B cell (primary cell): ENCODE results near the gene FRMD4A. TPM values are rescaled to one million over a fixed set of nuclear protein-coding genes. Genes with fewer than 3 reads are reported as not detected.

Source experiments
- ATAC-seq: fragments of 200-7000 bp; cut with Tn5 transposase; one replicate; pipeline ENCODE4 v1.10.0; 2021; ENCODE audit warnings: low read depth, mild to moderate bottlenecking, moderate number of reproducible peaks, moderate library complexity
- CTCF ChIA-PET: fragments of 350-600 bp; sonication (Branson Sonifier 250); formaldehyde crosslinking; loops from one replicate; lab custom pipeline; 2021; ENCODE audit warnings: antibody characterized with exemption, inconsistent platforms; lab: Charles Lee
- POLR2A ChIA-PET: fragments of 350-600 bp; sonication (Branson Sonifier 250); formaldehyde crosslinking; loops from one replicate; lab custom pipeline; 2021; ENCODE audit warnings: antibody characterized with exemption; lab: Charles Lee
- DNase-seq: peaks from one replicate; pipeline ENCODE4 v3.0.0; 2013
- H2AFZ ChIP-seq: 2 replicates; pipeline ENCODE4 v1.6.1; 2012; ENCODE audit warnings: mild to moderate bottlenecking, low read depth, low read length; ENCODE audit not compliant: insufficient read depth, poor library complexity, severe bottlenecking
- H3K27ac ChIP-seq, 2 donors: 1 replicate in 1 of 2; 2 replicates in 1 of 2; pipeline ENCODE4 v1.5.1; 2012 to 2013; ENCODE audit warnings: low read length in 2 of 2, mild to moderate bottlenecking in 2 of 2, moderate library complexity in 1 of 2
- H3K27me3 ChIP-seq, 4 experiments: fragments of 200-600 bp in 1 of 4; sonication (generic) in 1 of 4; replicated peaks in 1 of 4; 1 replicate in 2 of 4; 2 replicates in 2 of 4; pipeline versions ENCODE4 v1.6.1 to v1.7.0; 2013 to 2016; ENCODE audit warnings: low read length in 3 of 4, mild to moderate bottlenecking in 2 of 4, mixed read lengths in 1 of 4, moderate library complexity in 1 of 4; ENCODE audit not compliant: insufficient read depth in 4 of 4, control insufficient read depth in 3 of 4; ENCODE audit errors: control extremely low read depth in 1 of 4
- H3K36me3 ChIP-seq, 2 experiments: replicated peaks in 1 of 2; 1 replicate in 1 of 2; 2 replicates in 1 of 2; pipeline versions ENCODE4 v1.6.1 to v1.7.1; 2013; ENCODE audit warnings: low read length in 1 of 2; ENCODE audit not compliant: insufficient read depth in 2 of 2, control insufficient read depth in 1 of 2; ENCODE audit errors: control extremely low read depth in 1 of 2, extremely low read depth in 1 of 2
- H3K4me1 ChIP-seq, 2 donors: fragments of 200-600 bp in 1 of 2; sonication (generic) in 1 of 2; 1 replicate in 1 of 2; 2 replicates in 1 of 2; pipeline versions ENCODE4 v1.5.1 to v1.6.1; 2013 to 2017; ENCODE audit warnings: low read length in 2 of 2; ENCODE audit not compliant: control insufficient read depth in 2 of 2, insufficient read depth in 2 of 2
- H3K4me2 ChIP-seq: replicated peaks from 2 replicates; pipeline ENCODE3; 2012; ENCODE audit warnings: mild to moderate bottlenecking, low read depth, low read length; ENCODE audit not compliant: poor library complexity, severe bottlenecking
- H3K4me3 ChIP-seq, 5 experiments: fragments of 200-600 bp in 1 of 5; sonication (generic) in 1 of 5; 1 replicate in 3 of 5; 2 replicates in 2 of 5; pipeline versions ENCODE4 v1.5.1 to v1.7.0; 2011 to 2016; ENCODE audit warnings: low read length in 4 of 5, mild to moderate bottlenecking in 4 of 5, low read depth in 2 of 5, control low read depth in 1 of 5, moderate library complexity in 1 of 5; ENCODE audit not compliant: insufficient read depth in 1 of 5; ENCODE audit errors: control extremely low read depth in 1 of 5, extremely low read depth in 1 of 5
- H3K79me2 ChIP-seq: fragments of 200-600 bp; sonication (generic); one replicate; pipeline ENCODE4 v1.6.0; 2016; ENCODE audit warnings: low read length; ENCODE audit not compliant: control insufficient read depth, insufficient read depth
- H3K9ac ChIP-seq: fragments of 200-600 bp; sonication (generic); 2 replicates; pipeline ENCODE4 v1.6.1; 2017; ENCODE audit warnings: mild to moderate bottlenecking, low read length, moderate library complexity
- H3K9me3 ChIP-seq, 3 donors: one replicate each; pipeline versions ENCODE4 v1.6.1 to v1.7.1; 2013; ENCODE audit warnings: low read length in 2 of 3; ENCODE audit not compliant: control insufficient read depth in 2 of 3, insufficient read depth in 1 of 3; ENCODE audit errors: control extremely low read depth in 1 of 3
- H4K20me1 ChIP-seq: 2 replicates; pipeline ENCODE4 v1.6.0; 2012; ENCODE audit warnings: mild to moderate bottlenecking, low read length; ENCODE audit not compliant: insufficient read depth, control insufficient read depth, poor library complexity, severe bottlenecking
- H3K27ac Mint-ChIP-seq: one replicate; pipeline ENCODE4 v1.8.0; 2021; ENCODE audit warnings: mixed read lengths
- H3K27me3 Mint-ChIP-seq: one replicate; pipeline ENCODE4 v1.8.0; 2021; ENCODE audit warnings: mixed read lengths
- H3K4me1 Mint-ChIP-seq: one replicate; pipeline ENCODE4 v1.8.0; 2021; ENCODE audit warnings: mixed read lengths
- H3K4me3 Mint-ChIP-seq: one replicate; pipeline ENCODE4 v1.8.0; 2021; ENCODE audit warnings: mixed read lengths
- H3K9me3 Mint-ChIP-seq: one replicate; pipeline ENCODE4 v1.8.0; 2022; ENCODE audit warnings: mixed read lengths; ENCODE audit not compliant: insufficient read depth
- CTCF ChIP-seq: fragments of 200-600 bp; IDR thresholded peaks from one replicate; pipeline ENCODE4 v1.8.0; 2022; ENCODE audit warnings: antibody characterized with exemption, mild to moderate bottlenecking
- EZH2 ChIP-seq: IDR thresholded peaks from 2 replicates; pipeline ENCODE4 v1.6.1; 2012; ENCODE audit warnings: borderline replicate concordance, low read depth, mild to moderate bottlenecking, moderate library complexity, low read length; ENCODE audit not compliant: insufficient read depth, poor library complexity, severe bottlenecking
- WGBS: methylation state at CpG from one replicate; pipeline ENCODE4 v1.1.5; 2013; ENCODE audit warnings: missing lambda C conversion rate; ENCODE audit not compliant: insufficient coverage; 5-methylcytosine and 5-hydroxymethylcytosine counted together
- intact Hi-C: fragments of 100-400 bp; cut with micrococcal nuclease; formaldehyde crosslinking; loops from one replicate; pipeline ENCODE4 v1.10.0; 2022
- polyA plus RNA-seq: library from polyadenylated mRNA; depleted of rRNA; stranded (reverse); fragments of >200 nt; gene quantifications from 2 replicates; pipeline ENCODE4 v1.2.3, GENCODE V29; 2012
- total RNA-seq, 2 donors: library from RNA; stranded (reverse); fragments of 120-200 nt in 1 of 2; gene quantifications; 1 replicate in 1 of 2; 2 replicates in 1 of 2; pipeline versions ENCODE4 v1.2.3 to v1.2.4, GENCODE V29; 2013 to 2022

The FRMD4A gene
- total and polyA plus RNA-seq, 2 donors (not counting 1 experiment from before 2014, with no cell fraction given), result 0.76 to 3.4 TPM

- no peak overlapping the region for H3K27ac Mint-ChIP-seq
- ATAC-seq (no peak), DNase-seq (no peak)
- H3K27me3 Mint-ChIP-seq, result peaks cover 53% of the 10 kb centered on the region
- H3K4me1 ChIP-seq, result peaks cover 3 to 8% of the 10 kb centered on the region in 2 donors
- WGBS, result 95% methylated on average over 5 of the region's 6 CpGs
- no peak overlapping the region for H3K27ac ChIP-seq
- no peak overlapping the region for H3K9ac ChIP-seq
- H3K36me3 ChIP-seq, result no peaks in the 10 kb centered on the region
- no peak overlapping the region for H3K4me3 ChIP-seq
- H3K79me2 ChIP-seq, result no peaks in the 10 kb centered on the region
- no peak overlapping the region for H2AFZ ChIP-seq
- H4K20me1 ChIP-seq, result no peaks in the 10 kb centered on the region
- peaks cover 3% of the 10 kb centered on the region for H3K4me1 Mint-ChIP-seq
- CTCF ChIA-PET, result interaction anchor here (0.5 to 7.4 kb wide), 7 partner anchors 12 to 818 kb away, joined by 3 to 83 read pairs (median 4); no protein-coding TSS in a partner anchor
- H3K9me3 Mint-ChIP-seq, result no peaks in the 10 kb centered on the region
- TF ChIP-seq EZH2, result no peak
- no peak for TF ChIP-seq CTCF
- intact Hi-C loops, result loop anchor here (5.0 kb wide), 1 partner anchor 912 kb away; no protein-coding TSS in a partner anchor
- no peaks in the 10 kb centered on the region for H3K9me3 ChIP-seq
- no peak overlapping the region for H3K4me2 ChIP-seq
- peaks cover 0 to 6% (median 5%) of the 10 kb centered on the region in 4 experiments for H3K27me3 ChIP-seq
- POLR2A ChIA-PET, result no interaction called here
- H3K4me3 Mint-ChIP-seq, result no peak overlapping the region
These were observed 135.3 kb downstream of the FRMD4A start for GRCh38 chr10:14195433-14195832.

- Mint-ChIP-seq H3K4me1 (peaks cover 3% of the 10 kb centered on the region), H3K27me3 (peaks cover 45% of the 10 kb centered on the region), H3K27ac (no peak overlapping the region), H3K4me3 (no peak overlapping the region), H3K9me3 (no peaks in the 10 kb centered on the region)
- no peak overlapping the region for H3K4me2 ChIP-seq
- ChIA-PET POLR2A (no interaction called here), CTCF (interaction anchor here (1.2 kb wide), 1 partner anchor 8 kb away, joined by 3 read pairs; no protein-coding TSS in a partner anchor)
- H3K9me3 ChIP-seq, result no peaks in the 10 kb centered on the region
- no peak overlapping the region for H3K27ac ChIP-seq
- no peaks in the 10 kb centered on the region for H3K79me2 ChIP-seq
- TF ChIP-seq EZH2, result no peak
- intact Hi-C loops, result no loop called here
- ATAC-seq (no peak), DNase-seq (no peak)
- H3K4me1 ChIP-seq, result peaks cover 3 to 8% of the 10 kb centered on the region in 2 donors
- H3K4me3 ChIP-seq, result no peak overlapping the region
- WGBS, result no CpG with 5 or more reads among the region's 2 CpGs
- no peaks in the 10 kb centered on the region for H4K20me1 ChIP-seq
- H3K36me3 ChIP-seq, result no peaks in the 10 kb centered on the region
- peaks cover 0 to 6% (median 5%) of the 10 kb centered on the region in 4 experiments for H3K27me3 ChIP-seq
- no peak overlapping the region for H2AFZ ChIP-seq
- H3K9ac ChIP-seq, result no peak overlapping the region
These were observed 138.0 kb downstream of the FRMD4A start for GRCh38 chr10:14192746-14193145.
